GDM1 (cell line): Measurements from ENCODE around the gene PRSS56.

ENCODE experiments used
- DNase-seq: peaks from one replicate; lab custom pipeline; 2025; lab: John Stamatoyannopoulos, UW

Gene PRSS56

GRCh38 chr2:232573771-232574435 is 53.7 kb downstream of the PRSS56 start:
- DNase-seq, result no peak

- no peak for DNase-seq
Measured at GRCh38 chr2:232574674-232575403, 54.7 kb downstream of the PRSS56 start.
